ENCODE data around the gene PHF24.
"Not testable (repeated sequence)": the region's sequence is repeated elsewhere in the genome, so short reads cannot be mapped to it uniquely, and the experiment has no call there.

Gene PHF24

DNA sequence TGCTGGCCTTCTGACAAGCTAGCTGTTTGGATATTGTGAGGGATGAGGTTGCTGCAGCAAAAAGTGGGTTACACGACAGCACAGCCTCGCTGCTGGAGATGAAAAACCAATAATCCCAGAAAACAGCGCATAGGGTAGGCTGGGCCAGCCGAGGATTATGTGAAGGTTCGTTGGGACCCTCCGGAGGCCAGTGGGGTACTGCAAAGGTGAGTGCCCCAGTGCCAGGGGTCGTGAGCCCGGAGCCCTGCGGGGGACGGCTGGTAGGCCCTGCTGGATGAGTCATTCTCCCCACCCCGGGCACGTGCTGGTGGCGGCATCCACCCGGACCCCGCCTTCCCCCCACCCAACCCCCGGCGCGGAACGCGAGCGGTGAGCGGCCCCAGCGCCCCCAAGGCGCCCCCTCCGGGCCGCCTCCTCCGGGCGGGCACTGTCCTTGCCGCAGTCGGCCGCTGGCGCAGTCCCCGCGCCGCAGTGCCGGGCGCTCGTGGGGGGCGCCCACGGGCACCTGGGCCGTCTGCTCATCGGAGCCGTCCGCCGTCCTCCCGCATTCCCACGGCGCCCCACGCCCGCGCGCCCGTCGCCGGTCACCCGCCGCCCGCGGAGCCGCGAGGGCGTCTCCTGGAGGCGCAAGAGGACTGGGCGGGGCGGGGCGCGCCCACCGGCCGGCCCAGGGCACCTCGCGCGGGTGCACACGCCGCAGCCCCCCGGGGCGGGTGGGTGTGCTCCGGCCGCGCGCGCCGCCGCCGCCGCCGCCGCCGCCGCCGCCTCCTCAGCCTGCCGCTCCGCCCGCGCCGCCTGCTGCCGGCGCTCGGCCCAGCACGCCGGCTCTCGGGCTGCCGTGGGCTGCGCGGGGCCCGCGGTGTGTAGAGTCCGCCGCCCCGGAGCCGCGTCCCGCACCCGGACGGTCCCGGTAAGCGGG lies at the start of gene PHF24:
Gene PHF24, plus strand, starts transcription at position 794 of the 919 bp plus-strand sequence. CDS start 13,014 bp downstream, outside the sequence.
- no peak for DNase-seq (ENCODE audit: low read depth)

DNA sequence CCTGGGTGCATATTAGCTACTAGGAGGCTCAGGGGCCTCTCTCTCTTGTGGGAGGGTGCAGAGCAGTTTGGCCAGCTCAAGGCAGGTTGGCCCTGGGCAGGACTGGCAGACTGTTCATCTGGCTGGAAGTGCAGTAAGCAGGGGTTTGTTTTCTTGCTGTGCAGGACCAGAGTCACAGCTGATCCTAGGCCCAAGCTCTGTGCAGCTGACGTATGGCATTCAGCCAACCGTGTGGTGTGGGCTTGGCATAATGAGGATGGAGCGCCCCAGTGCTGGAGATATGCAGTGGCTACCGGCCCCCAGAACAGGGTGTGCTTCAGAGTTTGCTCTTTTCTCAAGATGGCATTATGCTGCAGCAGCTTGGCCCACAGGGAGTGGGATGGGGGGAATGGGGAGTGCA lies 31.0 kb upstream of the PHF24 start:
- no peak for DNase-seq (ENCODE audit: low read depth)

DNA sequence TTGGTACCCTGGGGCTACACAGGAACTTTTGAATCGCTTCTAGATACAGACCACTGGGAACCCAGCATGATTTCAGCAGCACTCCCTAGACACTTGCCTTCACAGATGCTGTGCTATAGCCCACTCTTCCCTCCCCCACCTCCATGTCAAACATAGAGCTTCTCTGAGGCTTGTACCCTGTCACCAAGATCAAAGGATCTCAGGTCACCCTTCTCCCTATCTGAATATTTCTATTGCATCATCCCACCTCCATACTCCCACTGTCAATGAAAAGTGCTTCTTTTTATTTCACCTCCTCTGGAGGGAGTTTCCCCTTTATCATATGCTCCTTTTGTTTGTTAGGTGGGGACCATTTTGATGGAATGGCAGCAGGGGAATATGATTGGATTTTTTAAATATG lies 29.2 kb upstream of the PHF24 start:
- DNase-seq (ENCODE audit: low read depth) = no peak

DNA sequence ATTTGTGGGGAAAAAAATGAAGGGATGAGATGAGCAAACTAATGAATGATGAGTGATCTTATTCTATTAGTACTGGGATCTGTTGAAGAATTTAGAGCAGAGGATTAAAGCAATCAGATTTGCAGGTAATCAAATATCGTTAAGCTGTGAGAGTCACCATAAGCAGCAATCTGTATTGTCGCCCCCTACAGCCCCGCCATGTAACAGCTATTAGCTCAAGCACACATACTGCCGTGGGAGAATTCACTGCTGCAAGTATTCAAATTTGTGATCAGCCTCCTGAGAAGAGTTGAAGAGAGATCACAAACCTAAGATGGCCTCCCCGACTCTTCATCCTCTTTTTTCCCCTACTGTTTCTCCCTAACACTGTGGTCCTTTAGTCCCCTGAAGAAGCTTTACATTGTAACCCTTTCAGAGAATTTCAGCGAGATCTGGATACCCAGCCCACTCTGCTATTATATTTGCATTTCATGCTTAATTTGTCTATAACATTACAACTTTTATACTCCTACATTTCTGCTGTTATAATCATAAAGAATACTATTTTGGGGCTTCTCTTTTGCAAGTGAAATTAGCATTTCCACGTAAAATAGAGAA lies 28.5 kb upstream of the PHF24 start:
- no peak for DNase-seq (ENCODE audit: low read depth)

DNA sequence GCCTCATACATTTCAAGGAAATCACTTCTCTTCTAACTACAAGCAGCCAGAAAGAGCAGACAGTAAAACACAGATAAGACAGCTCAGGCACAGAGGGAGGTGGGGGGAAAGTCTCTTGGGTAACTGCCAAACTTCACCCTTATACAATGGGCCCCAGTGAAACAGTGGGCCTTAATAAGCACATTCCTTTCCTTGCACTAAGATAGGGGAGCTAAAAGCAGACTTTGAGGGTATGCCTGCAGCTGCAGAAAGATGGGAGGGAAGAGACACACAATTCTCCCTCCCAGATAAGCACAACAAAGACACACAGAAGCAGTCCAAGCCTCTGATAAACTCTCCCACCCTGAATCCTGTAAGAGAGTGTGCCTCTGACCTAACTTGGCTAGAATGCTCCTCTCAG lies 18.1 kb upstream of the PHF24 start:
- DNase-seq (ENCODE audit: low read depth) = not testable (repeated sequence)

DNA sequence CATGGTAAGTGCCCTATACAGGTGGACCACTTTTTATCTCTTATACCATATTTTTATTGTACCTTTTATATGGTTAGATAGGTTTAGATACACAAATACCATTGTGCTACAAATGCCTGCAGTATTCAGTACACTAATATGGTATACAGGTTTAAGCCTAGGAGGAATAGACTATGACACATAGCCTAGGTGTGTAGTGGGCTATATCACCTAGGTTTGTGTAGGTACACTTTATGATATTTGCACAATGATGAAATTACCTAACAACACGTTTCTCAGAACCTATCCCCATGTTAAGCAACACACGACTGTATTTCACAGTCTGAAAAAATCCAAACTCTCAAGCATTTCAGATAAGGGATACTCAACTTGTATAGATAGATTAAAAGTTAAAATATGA lies 9.6 kb upstream of the PHF24 start:
- no peak for DNase-seq (ENCODE audit: low read depth)

DNA sequence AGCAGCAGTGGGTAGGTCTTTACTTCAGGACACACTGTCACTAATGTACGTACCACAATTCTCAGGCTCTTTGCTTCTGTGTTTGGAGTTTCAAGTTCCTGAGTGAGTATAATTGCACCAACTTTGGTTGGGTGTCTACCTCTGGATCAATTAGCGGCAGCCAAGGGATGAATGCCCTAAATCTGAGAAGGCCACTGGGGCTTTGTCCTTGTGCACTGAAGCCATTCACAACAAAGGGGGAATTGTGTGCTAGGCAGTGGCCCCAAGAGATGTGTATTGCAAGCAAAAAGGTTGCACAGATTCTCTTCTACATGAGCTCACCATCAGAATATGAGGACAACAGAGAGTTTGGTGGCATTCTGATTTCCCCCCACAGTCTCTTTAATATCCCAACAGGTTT lies 3.9 kb upstream of the PHF24 start:
- DNase-seq (ENCODE audit: low read depth) = no peak

DNA sequence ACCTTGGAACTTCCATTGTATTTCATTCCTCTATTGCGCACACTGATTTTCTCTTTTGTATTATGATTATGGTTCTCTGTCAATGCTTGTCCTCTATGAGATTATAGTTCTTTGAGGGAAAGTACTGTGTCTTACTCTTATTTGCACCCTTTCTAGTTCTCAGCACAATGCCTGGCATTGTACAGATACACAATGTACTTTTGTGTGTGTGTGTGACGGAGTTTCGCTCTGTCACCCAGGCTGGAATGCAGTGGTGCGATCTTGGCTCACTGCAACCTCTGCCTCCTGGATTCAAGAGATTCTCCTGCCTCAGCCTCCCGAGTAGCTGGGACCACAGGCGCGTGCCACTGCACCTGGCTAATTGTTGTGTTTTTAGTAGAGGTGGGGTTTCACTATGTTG lies 2.0 kb upstream of the PHF24 start:
- DNase-seq (ENCODE audit: low read depth) = not testable (repeated sequence)

DNA sequence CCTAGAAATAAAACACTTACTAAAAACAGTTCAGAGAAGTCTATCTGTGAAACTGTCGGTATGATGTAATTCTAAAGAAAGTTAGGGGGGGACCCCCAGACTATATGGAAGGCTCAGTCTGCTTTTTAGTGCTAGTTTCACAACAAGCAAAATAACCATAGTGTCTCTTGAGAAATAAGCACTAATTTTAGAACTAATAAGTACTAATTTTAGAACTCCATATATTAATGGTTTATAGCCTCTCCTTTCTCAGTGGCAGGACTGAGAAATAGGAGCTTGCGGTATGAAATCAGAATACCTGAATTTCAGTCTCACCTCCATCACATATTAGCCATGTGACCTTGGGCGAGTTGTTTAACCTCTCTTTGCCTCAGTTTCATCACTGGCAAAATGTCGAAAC lies 1.4 kb upstream of the PHF24 start:
- DNase-seq (ENCODE audit: low read depth) = no peak

DNA sequence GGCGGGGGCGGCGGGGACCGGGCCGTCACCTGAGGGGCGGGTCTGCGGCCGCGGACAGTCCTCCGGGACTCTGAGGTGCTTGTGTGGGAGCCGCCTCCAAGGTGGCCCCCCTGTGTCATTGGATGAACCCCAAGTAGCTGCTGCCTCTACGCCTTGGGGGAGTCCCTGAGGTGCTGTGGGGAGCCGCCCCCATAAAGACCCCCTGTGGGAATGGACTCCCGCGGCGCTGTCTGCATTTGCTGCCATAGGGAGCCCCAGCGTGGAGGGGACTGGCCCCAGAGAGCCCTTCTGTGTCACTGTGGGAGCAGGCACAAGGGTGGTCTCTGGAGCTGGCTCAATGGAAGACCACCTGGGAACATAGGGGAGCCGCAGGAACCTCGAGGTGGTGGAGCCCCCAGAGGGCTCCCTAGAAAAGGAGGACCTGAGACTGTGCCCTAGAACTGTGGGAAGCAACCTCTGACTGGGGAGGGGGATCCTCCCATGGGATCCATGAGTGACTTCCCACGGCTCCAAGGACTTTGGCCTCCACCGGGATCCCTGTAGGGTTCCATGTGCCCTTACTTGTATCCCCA lies 412 bp downstream of the PHF24 start:
- DNase-seq (ENCODE audit: low read depth) = no peak

DNA sequence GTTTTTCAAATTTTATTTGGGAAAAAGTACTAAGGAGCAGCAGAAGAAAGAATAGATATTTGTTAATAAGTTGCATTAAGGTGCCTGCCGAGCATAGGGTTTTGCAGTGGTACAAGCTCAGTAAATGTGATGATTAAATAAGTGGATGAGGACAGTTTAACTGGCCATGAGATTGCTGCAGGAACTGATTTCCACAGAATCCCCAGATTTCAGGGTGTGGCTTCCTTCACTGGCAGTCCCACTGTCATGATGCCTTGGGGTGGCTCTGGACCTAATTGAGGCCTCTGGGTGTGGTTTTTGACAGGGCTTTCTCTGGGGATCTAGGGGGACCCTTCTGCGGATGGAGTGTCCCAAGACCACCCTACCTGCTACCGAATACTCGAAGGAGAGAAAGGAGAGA lies 1.4 kb downstream of the PHF24 start:
- DNase-seq (ENCODE audit: low read depth) = no peak

DNA sequence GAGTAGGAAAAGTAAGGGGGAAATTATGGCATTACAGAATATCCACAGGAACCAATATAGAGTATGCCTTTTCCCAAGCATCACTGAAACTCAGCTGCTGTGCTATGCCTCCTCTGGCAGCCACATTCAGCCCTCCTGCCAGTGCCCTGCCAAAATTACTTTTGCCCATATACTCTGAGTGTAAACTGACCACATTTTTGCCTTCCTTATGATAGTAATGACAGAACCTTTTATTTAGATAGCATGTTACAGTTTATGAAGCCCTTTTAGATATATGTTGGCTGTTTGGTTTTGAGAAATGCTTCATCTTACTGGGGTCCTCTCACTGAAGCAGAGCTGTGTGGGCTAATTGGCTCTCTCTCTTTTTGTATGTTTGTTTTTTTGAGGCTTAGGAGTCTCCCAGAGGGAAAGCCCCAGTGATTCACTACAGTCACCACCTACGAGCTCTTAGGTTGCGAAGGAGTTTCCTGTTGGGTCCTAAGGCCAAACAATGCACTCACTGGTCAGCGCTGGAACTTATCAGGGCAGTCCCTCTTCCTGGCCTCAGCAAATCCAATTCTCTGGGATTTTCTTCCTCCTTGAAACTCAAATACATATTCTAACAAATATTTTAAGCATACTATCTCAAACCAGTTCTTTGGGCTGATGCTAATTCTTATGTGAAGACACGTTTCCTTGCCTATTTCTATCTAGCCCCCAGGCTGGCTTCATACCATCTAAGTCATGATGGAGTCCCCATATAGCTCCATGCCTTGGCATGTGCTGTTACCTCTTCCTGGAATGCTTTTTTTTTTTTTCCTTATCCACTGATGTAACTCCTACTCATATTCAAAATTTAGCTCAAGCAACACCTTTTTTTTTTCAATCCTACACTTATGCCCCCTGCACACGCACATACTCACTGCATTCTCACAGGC lies 3.7 kb downstream of the PHF24 start:
- no peak for DNase-seq (ENCODE audit: low read depth)

DNA sequence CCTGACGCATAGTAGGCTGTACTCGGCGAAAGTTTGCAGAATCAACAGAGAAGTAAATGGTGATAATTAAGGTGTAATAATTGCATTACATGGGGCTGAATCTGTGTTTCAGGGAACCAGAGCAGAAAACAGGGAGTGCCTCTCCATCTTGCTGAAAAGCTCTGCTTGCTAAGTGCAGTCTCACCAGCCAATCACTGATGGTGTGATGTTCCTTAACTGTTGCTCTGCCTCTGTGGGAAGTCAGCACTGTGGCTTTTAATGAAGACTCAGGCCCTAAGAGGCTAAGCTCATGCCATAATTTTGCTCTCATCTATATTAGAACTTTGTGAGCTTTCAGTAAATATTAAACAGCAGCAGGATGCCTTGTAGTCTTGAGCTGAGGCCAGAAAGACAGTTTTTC lies 4.5 kb downstream of the PHF24 start:
- DNase-seq (ENCODE audit: low read depth) = no peak

DNA sequence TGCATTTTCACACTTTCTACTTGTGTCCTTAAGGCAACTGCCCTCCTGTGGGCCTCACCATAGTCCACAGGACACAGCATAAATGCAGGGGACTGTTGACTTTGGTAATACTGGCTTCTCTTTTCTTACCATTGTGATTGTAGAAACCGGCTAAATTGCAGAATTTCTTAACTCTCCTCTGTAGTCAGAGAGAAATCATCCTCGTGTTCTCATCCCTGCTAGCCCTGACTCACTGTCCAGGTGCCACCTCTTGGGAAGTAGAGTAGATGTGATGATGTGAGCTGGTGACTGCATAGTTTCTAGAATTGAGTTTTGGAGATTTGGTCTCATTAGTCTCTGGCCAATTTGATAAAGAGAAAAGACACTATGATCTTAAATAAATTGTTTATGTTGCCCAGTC lies 5.5 kb downstream of the PHF24 start:
- no peak for DNase-seq (ENCODE audit: low read depth)

DNA sequence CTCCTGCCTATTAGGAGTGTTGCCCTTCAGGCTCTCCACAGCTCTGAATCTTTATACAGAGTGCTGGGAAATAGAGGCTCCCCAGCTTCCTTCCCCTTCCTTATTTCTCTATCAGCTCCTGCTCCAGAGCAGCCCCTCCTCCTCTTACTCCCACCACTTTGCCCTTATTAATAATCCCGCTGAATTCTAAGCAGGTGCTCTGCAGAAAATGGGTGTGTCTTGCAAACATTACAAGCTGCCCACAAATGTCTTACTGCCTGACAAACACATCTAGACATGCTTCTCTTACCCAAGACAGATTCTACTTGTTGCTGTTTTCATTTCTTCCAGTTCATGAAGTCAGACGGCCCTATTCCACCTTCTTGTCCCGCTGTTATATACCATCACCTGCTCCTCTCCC lies 6.4 kb downstream of the PHF24 start:
- no peak for DNase-seq (ENCODE audit: low read depth)

DNA sequence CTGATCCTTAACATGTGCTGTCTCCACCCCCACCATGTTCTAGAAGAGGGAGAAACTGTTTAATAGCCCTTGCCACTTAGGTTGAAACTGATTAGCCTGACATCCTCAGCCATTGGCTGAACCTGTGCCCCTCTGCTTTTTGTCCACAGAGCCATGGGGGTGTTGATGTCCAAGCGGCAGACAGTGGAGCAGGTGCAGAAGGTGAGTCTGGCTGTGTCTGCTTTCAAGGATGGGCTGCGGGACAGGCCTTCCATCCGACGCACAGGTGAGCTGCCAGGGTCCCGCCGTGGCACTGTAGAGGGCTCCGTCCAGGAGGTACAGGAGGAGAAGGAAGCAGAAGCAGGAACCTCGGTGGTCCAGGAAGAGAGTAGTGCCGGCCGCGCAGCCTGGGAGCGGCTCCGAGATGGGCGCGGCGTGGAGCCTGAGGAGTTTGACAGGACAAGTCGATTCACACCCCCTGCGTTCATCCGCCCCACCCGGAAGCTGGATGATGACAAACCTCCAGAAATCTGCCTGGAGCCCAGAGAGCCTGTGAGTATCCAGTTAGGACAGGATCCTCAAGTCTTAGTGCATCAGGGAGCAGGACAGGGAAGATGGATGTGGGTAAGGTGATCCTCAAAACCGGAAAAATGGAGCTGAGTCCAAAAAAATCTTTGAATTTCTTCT lies 13.2 kb downstream of the PHF24 start:
- DNase-seq (ENCODE audit: low read depth) = no peak

DNA sequence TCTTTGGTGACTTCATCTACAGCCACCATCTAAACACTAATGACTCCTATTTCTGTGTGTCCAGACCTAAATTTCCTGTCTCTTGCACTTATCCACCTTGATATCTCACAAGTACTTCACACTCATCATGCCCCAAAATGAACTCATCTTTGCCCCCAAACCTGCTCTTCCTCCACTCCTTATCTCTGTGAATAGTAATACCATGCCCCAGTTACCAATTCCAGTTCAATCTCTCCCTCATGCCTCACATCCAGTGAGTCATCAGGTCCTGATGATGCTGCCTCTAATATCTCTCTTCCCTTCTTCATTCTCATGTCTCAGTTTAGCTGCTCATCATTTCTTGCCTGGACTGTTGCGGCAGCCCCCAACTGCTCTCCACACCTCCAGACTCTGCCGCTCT lies 16.6 kb downstream of the PHF24 start:
- no peak for DNase-seq (ENCODE audit: low read depth)

DNA sequence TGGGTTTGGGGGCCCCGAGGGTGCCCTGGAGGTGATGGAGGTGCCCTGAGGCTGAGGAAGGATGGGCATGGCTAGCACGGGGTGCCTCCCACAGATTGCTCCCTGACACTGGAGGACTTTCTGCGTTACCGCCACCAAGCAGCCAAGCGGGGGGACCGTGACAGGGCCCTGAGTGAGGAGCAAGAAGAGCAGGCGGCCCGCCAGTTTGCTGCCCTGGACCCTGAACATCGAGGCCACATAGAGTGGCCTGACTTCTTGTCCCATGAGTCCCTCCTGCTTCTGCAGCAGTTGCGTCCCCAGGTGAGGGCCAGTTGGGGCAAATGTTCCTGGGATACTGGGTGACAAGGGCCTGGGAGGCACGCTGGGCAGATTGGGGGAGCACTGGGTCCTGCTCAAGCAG lies 18.4 kb downstream of the PHF24 start:
- DNase-seq (ENCODE audit: low read depth) = no peak

DNA sequence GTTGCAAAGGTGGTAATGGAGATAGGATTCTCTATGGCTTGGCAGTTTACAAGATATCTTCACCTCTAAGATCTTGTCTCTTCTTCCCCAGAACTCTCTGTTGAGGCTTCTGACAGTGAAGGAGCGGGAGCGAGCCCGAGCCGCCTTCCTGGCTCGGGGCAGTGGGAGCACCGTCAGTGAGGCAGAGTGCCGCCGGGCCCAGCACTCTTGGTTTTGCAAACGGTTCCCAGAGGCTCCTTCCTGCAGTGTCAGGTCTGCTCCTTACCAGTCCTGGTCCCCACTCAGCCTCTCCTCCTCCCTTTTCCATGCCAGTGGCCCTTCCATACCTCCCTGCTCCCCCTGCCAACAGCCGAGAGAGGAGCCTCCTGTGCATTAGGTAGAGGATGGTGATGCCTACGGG lies 18.9 kb downstream of the PHF24 start:
- DNase-seq (ENCODE audit: low read depth) = no peak

DNA sequence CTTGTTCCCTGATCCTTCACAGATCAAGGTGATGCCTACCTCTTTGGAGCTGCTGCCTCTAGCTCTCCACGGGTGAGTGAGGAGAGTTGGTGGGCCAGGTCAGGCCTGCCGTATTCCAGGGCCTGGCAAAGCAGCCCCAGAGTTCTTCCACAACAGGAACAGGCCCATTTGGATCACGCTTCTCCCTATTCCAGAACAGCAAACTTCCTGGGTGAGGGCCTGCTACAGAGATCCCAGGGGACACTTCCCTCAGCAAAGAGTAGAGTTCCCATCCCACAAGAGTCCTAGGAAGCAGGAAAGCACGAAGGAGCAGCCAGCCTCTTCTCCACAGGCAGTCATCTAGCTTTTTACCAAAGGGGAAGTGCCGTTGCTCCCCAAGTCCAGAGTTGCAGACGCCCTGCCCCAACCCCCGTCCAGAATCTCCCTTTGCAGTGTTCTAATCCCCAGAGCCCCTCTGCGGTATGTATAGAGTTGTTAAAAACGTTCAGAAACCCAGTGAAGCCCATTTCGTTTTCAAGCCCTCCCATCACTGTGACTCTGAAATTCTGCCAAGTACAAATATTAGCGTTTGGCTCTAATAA lies 22.2 kb downstream of the PHF24 start:
- DNase-seq (ENCODE audit: low read depth) = no peak

DNA sequence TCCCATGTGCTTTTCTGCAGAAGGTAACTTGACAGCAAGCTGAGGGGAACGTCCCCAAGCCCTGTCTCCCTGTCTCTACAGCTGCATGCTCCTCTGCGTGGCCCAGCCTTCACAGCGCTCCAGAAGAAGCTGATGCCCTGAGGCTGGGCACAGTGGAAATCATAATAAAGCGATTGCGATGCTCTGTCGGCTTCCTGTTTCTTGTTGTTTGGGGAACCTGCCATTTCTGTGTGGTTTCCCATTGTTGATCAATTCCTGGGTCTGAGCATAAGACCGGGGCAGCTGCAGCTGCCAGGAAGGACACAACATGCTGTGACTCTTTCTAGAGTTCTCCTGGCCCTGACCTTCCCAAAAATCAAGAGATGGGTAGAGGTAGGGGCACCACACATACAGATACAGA lies 24.3 kb downstream of the PHF24 start:
- DNase-seq (ENCODE audit: low read depth) = no peak

Measured in activated T-helper 9 cell treated with anti-CD3 and anti-CD28 coated beads, Interleukin-2, amount 50 U/mL, for 16 hours (primary cell).